Type B pancreatic cell (in vitro differentiated cells): Measurements from ENCODE around the gene FAM32A. TPM values are rescaled to one million over a fixed set of nuclear protein-coding genes. Genes with fewer than 3 reads are reported as not detected.

Experiments
- DNase-seq: peaks from one replicate; pipeline ENCODE4 v3.0.0; 2021; ENCODE audit warnings: mixed read lengths; ENCODE audit not compliant: unreplicated experiment; ENCODE audit errors: extremely low spot score
- H3K27ac Mint-ChIP-seq: 2 replicates; pipeline ENCODE4 v1.8.0; 2021; ENCODE audit warnings: mild to moderate bottlenecking, mixed read lengths
- H3K27me3 Mint-ChIP-seq: 2 replicates; pipeline ENCODE4 v1.8.0; 2021; ENCODE audit warnings: mixed read lengths
- H3K36me3 Mint-ChIP-seq: 2 replicates; pipeline ENCODE4 v1.8.0; 2021; ENCODE audit warnings: mixed read lengths
- H3K4me1 Mint-ChIP-seq: one replicate; pipeline ENCODE4 v1.8.0; 2021; ENCODE audit warnings: mixed read lengths; ENCODE audit not compliant: unreplicated experiment
- H3K4me3 Mint-ChIP-seq: 2 replicates; pipeline ENCODE4 v1.8.0; 2021; ENCODE audit warnings: mild to moderate bottlenecking, mixed read lengths
- H3K9me3 Mint-ChIP-seq: 2 replicates; pipeline ENCODE4 v1.8.0; 2021; ENCODE audit warnings: mixed read lengths
- CTCF ChIP-seq: fragments of 200-600 bp; sonication (generic); conservative IDR thresholded peaks from 2 replicates; pipeline ENCODE4 v1.5.0; 2021; ENCODE audit warnings: antibody characterized with exemption, mild to moderate bottlenecking
- total RNA-seq: library from RNA; stranded (reverse); gene quantifications from 2 replicates; pipeline ENCODE4 v1.2.1, GENCODE V29; 2021; ENCODE audit warnings: low replicate concordance

FAM32A gene
- total RNA-seq, 1 donor from 2014 or later: 89.0 TPM

- Mint-ChIP-seq H3K27me3 (no peaks in the 10 kb centered on the region), H3K4me3 (no peak overlapping the region), H3K9me3 (no peaks in the 10 kb centered on the region), H3K27ac (no peak overlapping the region), H3K36me3 (no peaks in the 10 kb centered on the region), H3K4me1 (no peaks in the 10 kb centered on the region)
- TF ChIP-seq CTCF: no peak
- DNase-seq: no peak
These were observed 25.6 kb upstream of the FAM32A start for GRCh38 chr19:16159655-16160054.

DNA sequence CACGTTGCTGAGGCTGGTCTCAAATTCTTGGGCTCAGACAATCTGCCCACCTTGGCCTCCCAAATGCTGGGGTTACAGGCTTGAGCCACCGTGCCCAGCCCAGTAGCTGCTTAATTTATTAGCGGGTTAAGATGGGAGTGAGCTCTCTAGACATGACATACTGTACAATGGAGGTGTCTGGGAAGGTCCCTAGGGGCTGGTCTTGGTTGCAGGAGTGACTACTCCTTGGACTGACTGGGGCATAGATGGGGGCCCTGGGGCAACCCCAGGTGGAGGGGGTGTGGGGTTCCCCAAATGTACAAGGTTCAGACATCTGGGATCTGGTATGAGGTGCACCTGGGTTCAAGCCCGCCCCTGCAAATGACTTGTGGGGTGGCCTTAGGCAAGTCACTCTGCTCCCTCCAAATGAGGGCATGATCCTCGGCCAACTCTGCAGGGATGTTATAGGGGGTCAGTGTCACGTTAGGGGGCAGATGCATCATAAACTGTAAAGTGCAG, 24.7 kb upstream of the FAM32A start:
- DNase-seq: no peak
- no peak for TF ChIP-seq CTCF
- Mint-ChIP-seq H3K4me3 (no peak overlapping the region), H3K9me3 (no peaks in the 10 kb centered on the region), H3K27me3 (no peaks in the 10 kb centered on the region), H3K36me3 (no peaks in the 10 kb centered on the region), H3K27ac (no peak overlapping the region), H3K4me1 (no peaks in the 10 kb centered on the region)

DNA sequence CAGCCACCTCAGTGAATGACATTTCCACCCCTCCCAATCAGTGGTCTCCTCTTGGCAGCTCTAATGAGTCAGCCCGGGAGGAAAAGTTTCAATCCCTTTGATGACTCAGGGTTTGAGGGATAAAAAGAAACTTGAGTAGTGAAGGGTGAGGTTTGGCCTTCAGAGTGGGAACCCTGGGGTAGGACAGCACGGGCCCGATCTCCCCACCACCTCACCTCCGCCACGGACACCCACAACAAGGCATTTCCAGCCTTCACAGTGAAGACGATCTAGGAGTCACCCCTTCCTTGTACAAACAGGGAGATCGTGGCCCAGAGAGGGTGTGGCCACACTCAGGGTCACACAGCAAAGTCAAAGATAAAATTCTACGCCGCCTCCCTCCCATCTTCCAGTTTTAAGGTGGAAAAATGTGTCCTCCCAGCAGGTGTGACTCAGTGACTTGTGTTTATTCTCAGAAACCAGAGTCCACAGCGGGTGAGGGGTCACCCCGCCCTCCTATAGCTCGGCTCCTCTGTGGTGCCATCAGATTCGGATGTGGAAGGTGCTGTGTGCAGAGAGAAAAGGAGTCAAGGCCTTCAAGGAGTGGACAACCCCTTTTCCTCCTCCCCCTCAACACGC, 24.2 kb upstream of the FAM32A start:
- H3K27ac Mint-ChIP-seq: no peak overlapping the region
- H3K9me3 Mint-ChIP-seq: no peaks in the 10 kb centered on the region
- DNase-seq: no peak
- no peak for TF ChIP-seq CTCF
- no peaks in the 10 kb centered on the region for H3K4me1 Mint-ChIP-seq
- no peaks in the 10 kb centered on the region for H3K27me3 Mint-ChIP-seq
- H3K36me3 Mint-ChIP-seq: no peaks in the 10 kb centered on the region
- no peak overlapping the region for H3K4me3 Mint-ChIP-seq

- Mint-ChIP-seq H3K36me3 (no peaks in the 10 kb centered on the region), H3K27me3 (no peaks in the 10 kb centered on the region), H3K9me3 (no peaks in the 10 kb centered on the region), H3K27ac (no peak overlapping the region), H3K4me1 (no peaks in the 10 kb centered on the region), H3K4me3 (no peak overlapping the region)
- no peak for TF ChIP-seq CTCF
- DNase-seq: no peak
These were observed 23.4 kb upstream of the FAM32A start for GRCh38 chr19:16161840-16162239.

DNA sequence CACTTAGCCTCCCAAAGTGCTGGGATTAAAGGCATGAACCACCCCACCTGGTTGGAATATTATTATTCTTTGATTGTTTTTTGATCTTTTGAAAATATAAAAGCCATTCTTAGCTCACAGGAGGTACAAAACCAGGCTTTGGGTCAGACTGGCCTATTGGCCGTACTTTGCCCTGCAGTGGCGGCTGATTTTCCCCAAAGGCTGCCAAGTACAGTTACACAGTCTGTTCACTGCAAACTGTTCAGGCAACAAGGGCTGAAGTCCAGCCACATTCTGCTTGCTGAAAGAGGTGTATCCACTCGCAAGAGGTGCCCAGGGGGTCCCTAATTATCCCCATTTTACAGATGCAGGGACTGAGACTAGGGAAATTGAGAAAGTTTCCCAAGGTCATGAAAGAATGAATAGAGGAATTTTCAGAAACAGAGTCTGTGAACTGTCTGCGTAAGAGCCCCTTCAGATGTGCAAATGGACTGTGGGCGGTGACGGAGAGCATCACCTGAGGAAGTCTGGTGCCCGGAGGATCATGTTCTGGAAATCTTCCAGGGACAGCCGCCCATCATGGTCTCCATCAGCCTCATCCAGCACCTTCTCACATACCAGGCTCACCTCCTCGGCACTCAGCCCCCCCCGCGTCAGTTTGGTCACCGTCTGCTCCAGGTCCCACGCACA, 20.9 kb upstream of the FAM32A start:
- DNase-seq: no peak
- no peaks in the 10 kb centered on the region for H3K4me1 Mint-ChIP-seq
- H3K4me3 Mint-ChIP-seq: no peak overlapping the region
- H3K9me3 Mint-ChIP-seq: no peaks in the 10 kb centered on the region
- no peak for TF ChIP-seq CTCF
- H3K36me3 Mint-ChIP-seq: no peaks in the 10 kb centered on the region
- H3K27ac Mint-ChIP-seq: no peak overlapping the region
- H3K27me3 Mint-ChIP-seq: no peaks in the 10 kb centered on the region
